ENCODE measurements around the gene ARRB1. TPM values are rescaled to one million over a fixed set of nuclear protein-coding genes. Genes with fewer than 3 reads are reported as not detected.

Gene ARRB1
- total and polyA plus RNA-seq, 9 of the 15 experiments (the other 6 are each of a cell fraction or from before 2014, with no cell fraction given), result 6.6 to 45.4 (median 28.5) TPM

DNA sequence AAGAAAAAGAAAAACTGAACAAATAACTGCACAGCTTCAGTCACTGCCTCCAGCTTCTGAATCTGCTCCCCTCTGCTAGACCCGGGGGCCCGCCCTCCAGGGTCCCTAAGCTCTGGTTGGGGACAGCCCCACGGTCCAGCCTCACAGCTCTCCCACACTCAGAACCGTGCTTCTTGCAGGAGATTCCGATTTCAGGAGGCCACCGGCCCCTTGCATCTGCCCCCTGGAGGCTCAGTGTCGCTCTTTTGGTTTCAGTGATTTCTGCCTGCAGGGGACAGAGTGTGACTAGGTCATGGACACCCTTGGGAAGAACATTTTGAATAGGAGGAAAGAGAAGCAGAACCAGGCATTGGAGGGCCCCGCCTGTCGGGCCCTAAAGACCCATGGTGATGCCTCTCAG, 24.7 kb upstream of the ARRB1 start (continued):
- TF ChIP-seq, protein P1, sequence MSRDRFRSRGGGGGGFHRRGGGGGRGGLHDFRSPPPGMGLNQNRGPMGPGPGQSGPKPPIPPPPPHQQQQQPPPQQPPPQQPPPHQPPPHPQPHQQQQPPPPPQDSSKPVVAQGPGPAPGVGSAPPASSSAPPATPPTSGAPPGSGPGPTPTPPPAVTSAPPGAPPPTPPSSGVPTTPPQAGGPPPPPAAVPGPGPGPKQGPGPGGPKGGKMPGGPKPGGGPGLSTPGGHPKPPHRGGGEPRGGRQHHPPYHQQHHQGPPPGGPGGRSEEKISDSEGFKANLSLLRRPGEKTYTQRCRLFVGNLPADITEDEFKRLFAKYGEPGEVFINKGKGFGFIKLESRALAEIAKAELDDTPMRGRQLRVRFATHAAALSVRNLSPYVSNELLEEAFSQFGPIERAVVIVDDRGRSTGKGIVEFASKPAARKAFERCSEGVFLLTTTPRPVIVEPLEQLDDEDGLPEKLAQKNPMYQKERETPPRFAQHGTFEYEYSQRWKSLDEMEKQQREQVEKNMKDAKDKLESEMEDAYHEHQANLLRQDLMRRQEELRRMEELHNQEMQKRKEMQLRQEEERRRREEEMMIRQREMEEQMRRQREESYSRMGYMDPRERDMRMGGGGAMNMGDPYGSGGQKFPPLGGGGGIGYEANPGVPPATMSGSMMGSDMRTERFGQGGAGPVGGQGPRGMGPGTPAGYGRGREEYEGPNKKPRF (IDR thresholded peaks at IDR 0.05; ENCODE audit: low read depth, low read length), result no peak
- TF ChIP-seq ZNF639 (CRISPR knock-in tag; conservative IDR thresholded peaks at IDR 0.05 in 1 of 2, IDR thresholded peaks at IDR 0.05 in 1 of 2) (no peak), ILF3 (IDR thresholded peaks at IDR 0.05; ENCODE audit: borderline replicate concordance) (no peak), GATA2 (CRISPR knock-in tag; IDR thresholded peaks at IDR 0.05) (no peak), ESRRA (IDR thresholded peaks at IDR 0.05; ENCODE audit: borderline replicate concordance, low read depth) (0 out of 2 replicates have a peak, but pooled peaks have one; percentile 17), C11orf30 (IDR thresholded peaks at IDR 0.05; ENCODE audit: low read depth) (no peak), KAT8 (IDR thresholded peaks at IDR 0.05; ENCODE audit: low read depth) (no peak), SIN3A (IDR thresholded peaks at IDR 0.05; ENCODE audit: borderline replicate concordance in 2 of 2, control insufficient read depth in 1 of 2, low read depth in 2 of 2, low read length in 2 of 2) (no peak), KLF10 (CRISPR knock-in tag; IDR thresholded peaks at IDR 0.05) (no peak), EP300 (IDR thresholded peaks at IDR 0.05; ENCODE audit: low read length) (0 out of 2 replicates have a peak, but pooled peaks have one; percentile 11), FOXA3 (CRISPR knock-in tag; conservative IDR thresholded peaks at IDR 0.05 in 1 of 2, IDR thresholded peaks at IDR 0.05 in 1 of 2) (no peak), TBL1XR1 (IDR thresholded peaks at IDR 0.05; ENCODE audit: low read length in 2 of 2) (no peak), RAD21 (CRISPR knock-in tag; conservative IDR thresholded peaks at IDR 0.05 in 1 of 2, IDR thresholded peaks at IDR 0.05 in 1 of 2) (peak; percentile 39 to 64), HNRNPL (IDR thresholded peaks at IDR 0.05; ENCODE audit: low read depth, low read length) (no peak), NFXL1 (CRISPR knock-in tag; IDR thresholded peaks at IDR 0.05) (no peak), MAFK (IDR thresholded peaks at IDR 0.05; ENCODE audit: low read length) (no peak), ZNF224 (CRISPR knock-in tag; IDR thresholded peaks at IDR 0.05) (no peak)
- TF ChIP-seq, protein P2, sequence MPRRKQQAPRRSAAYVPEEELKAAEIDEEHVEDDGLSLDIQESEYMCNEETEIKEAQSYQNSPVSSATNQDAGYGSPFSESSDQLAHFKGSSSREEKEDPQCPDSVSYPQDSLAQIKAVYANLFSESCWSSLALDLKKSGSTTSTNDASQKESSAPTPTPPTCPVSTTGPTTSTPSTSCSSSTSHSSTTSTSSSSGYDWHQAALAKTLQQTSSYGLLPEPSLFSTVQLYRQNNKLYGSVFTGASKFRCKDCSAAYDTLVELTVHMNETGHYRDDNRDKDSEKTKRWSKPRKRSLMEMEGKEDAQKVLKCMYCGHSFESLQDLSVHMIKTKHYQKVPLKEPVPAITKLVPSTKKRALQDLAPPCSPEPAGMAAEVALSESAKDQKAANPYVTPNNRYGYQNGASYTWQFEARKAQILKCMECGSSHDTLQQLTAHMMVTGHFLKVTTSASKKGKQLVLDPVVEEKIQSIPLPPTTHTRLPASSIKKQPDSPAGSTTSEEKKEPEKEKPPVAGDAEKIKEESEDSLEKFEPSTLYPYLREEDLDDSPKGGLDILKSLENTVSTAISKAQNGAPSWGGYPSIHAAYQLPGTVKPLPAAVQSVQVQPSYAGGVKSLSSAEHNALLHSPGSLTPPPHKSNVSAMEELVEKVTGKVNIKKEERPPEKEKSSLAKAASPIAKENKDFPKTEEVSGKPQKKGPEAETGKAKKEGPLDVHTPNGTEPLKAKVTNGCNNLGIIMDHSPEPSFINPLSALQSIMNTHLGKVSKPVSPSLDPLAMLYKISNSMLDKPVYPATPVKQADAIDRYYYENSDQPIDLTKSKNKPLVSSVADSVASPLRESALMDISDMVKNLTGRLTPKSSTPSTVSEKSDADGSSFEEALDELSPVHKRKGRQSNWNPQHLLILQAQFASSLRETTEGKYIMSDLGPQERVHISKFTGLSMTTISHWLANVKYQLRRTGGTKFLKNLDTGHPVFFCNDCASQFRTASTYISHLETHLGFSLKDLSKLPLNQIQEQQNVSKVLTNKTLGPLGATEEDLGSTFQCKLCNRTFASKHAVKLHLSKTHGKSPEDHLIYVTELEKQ (CRISPR knock-in tag; IDR thresholded peaks at IDR 0.05), result no peak
- TF ChIP-seq, protein P3, sequence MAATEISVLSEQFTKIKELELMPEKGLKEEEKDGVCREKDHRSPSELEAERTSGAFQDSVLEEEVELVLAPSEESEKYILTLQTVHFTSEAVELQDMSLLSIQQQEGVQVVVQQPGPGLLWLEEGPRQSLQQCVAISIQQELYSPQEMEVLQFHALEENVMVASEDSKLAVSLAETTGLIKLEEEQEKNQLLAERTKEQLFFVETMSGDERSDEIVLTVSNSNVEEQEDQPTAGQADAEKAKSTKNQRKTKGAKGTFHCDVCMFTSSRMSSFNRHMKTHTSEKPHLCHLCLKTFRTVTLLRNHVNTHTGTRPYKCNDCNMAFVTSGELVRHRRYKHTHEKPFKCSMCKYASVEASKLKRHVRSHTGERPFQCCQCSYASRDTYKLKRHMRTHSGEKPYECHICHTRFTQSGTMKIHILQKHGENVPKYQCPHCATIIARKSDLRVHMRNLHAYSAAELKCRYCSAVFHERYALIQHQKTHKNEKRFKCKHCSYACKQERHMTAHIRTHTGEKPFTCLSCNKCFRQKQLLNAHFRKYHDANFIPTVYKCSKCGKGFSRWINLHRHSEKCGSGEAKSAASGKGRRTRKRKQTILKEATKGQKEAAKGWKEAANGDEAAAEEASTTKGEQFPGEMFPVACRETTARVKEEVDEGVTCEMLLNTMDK (IDR thresholded peaks at IDR 0.05; ENCODE audit: borderline replicate concordance, insufficient read depth, low read depth, low read length, poor library complexity, severe bottlenecking), result peak; percentile 87
